ENCODE measurements around the gene TBXT. TPM values are rescaled to one million over a fixed set of nuclear protein-coding genes. Genes with fewer than 3 reads are reported as not detected.

The TBXT gene
- total RNA-seq, 1 donor from 2014 or later: not detected

GRCh38 chr6:166119116-166119911 is 48.3 kb downstream of the TBXT start:
- no peak for ATAC-seq
- no peak for DNase-seq (ENCODE audit: low spot score)

GRCh38 chr6:166115609-166116008 is 52.0 kb downstream of the TBXT start:
- DNase-seq (ENCODE audit: low spot score) (no peak), ATAC-seq (no peak)

- no peak for ATAC-seq
Observed at GRCh38 chr6:166112580-166112979, 55.1 kb downstream of the TBXT start.

GRCh38 chr6:166109608-166110007 is 58.0 kb downstream of the TBXT start:
- ATAC-seq (no peak), DNase-seq (ENCODE audit: low spot score) (no peak)

More at GRCh38 chr6:166112580-166112979, 55.1 kb downstream of the TBXT start:
- DNase-seq (ENCODE audit: low spot score): no peak

Other genes with a start within 250 kb of the TBXT start
- gene PRR18, start 140.5 kb upstream of the TBXT start, total RNA-seq: 2.0 TPM
- 8.8 TPM for gene SFT2D1, start 174.7 kb upstream of the TBXT start, total RNA-seq
- 120 TPM for gene MPC1, start 215.1 kb upstream of the TBXT start, total RNA-seq

All from left lobe of liver (tissue), 2 donors.